Activated CD8-positive, alpha-beta memory T cell treated with anti-CD3 and anti-CD28 coated beads for 36 hours (primary cell): Measurements from ENCODE around the gene NDUFS6. TPM values are rescaled to one million over a fixed set of nuclear protein-coding genes. Genes with fewer than 3 reads are reported as not detected.

Experiments
- CTCF ChIA-PET: fragments of 350-600 bp; sonication (Branson Sonifier 250); formaldehyde crosslinking; loops from one replicate; lab custom pipeline; 2021; ENCODE audit warnings: antibody characterized with exemption; lab: Charles Lee
- POLR2A ChIA-PET: fragments of 350-600 bp; sonication (Branson Sonifier 250); formaldehyde crosslinking; loops from one replicate; lab custom pipeline; 2021; ENCODE audit warnings: antibody characterized with exemption; lab: Charles Lee
- total RNA-seq, 2 experiments: library from RNA; stranded (reverse); gene quantifications; one replicate each; pipeline ENCODE4 v1.2.3, GENCODE V29; 2021

Gene NDUFS6
- total RNA-seq, 2 experiments from 2014 or later, result 46.7 to 47.5 TPM

DNA sequence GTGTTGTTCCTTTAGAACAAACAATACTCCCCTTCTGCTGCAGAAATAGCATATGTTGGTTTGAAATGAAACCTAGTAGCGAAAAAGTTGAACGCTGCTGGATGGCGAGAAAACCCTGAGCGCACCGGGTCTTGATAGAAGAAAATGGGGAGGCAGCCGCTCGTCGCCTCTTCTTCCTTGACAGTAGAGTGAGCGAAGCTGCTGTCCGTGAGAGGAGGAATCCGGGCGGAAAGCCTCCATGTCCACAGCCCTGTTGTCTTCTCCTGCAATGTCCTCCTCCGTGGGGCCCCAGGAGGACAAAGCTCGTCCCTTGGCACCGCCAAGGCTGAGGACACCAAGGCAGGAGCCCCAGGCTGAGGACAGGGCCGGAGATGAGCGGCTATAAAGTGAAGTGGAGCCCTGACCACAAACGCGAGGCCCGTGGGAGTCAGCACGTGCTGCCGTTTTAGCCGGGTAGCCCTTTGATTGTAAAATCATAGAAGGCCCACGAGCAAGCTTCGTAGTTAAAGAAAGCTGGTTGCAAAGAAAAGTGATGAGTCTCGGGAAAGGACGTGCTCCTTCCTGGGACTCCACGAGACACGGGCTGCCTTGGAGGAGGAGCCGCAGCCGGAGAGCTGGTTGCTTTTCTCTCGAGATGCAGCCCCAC, 37.1 kb upstream of the NDUFS6 start:
- CTCF ChIA-PET, result interaction anchor here (0.9 kb wide), 1 partner anchor 9 kb away, joined by 4 read pairs; no protein-coding TSS in a partner anchor
- POLR2A ChIA-PET, result no interaction called here

- CTCF ChIA-PET, result interaction anchor here (0.6 kb wide), 1 partner anchor 254 kb away, joined by 3 read pairs; no protein-coding TSS in a partner anchor
- POLR2A ChIA-PET, result no interaction called here
These were observed 36.6 kb upstream of the NDUFS6 start for GRCh38 chr5:1764606-1764960.

- ChIA-PET POLR2A (no interaction called here), CTCF (interaction anchor here (0.6 kb wide), 1 partner anchor 253 kb away, joined by 3 read pairs; no protein-coding TSS in a partner anchor)
These were observed 35.9 kb upstream of the NDUFS6 start for GRCh38 chr5:1765141-1765879.

GRCh38 chr5:1765880-1766235, 35.3 kb upstream of the NDUFS6 start:
- POLR2A ChIA-PET, result no interaction called here
- CTCF ChIA-PET, result no interaction called here

- POLR2A ChIA-PET, result no interaction called here
- CTCF ChIA-PET, result no interaction called here
These were observed 33.5 kb upstream of the NDUFS6 start for GRCh38 chr5:1767524-1768282.

- CTCF ChIA-PET, result no interaction called here
These were observed 32.8 kb upstream of the NDUFS6 start for GRCh38 chr5:1768283-1769000.

DNA sequence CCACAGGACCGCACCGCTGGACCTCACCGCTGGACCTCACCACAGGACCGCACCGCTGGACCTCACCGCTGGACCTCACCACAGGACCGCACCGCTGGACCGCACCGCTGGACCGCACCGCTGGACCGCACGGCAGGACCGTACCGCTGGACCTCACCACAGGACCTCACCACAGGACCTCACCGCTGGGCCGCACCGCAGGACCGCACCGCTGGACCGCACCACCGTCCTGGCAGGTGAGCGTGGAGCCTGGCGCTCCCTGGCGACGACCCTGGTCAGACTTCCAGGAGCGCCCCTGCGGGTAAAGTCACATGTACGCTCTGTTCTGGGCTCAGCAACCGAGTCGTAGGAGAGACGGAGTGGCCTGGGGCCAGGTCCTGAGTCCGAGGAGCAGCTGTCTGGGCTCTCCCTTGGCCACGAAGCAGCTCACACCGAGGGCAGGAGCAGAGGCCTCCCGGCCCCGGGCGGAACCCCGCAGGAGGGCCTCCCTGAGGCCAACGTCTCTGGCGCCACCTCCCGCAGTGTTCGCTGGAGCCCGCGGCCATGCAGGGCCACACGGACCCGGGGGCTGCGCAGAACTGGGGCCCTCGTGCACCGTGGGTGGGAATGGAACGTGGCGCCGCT, 32.1 kb upstream of the NDUFS6 start:
- ChIA-PET POLR2A (no interaction called here), CTCF (no interaction called here)

More at GRCh38 chr5:1768283-1769000, 32.8 kb upstream of the NDUFS6 start:
- POLR2A ChIA-PET, result no interaction called here

- ChIA-PET CTCF (no interaction called here), POLR2A (no interaction called here)
These were observed 31.3 kb upstream of the NDUFS6 start for GRCh38 chr5:1769752-1770442.

DNA sequence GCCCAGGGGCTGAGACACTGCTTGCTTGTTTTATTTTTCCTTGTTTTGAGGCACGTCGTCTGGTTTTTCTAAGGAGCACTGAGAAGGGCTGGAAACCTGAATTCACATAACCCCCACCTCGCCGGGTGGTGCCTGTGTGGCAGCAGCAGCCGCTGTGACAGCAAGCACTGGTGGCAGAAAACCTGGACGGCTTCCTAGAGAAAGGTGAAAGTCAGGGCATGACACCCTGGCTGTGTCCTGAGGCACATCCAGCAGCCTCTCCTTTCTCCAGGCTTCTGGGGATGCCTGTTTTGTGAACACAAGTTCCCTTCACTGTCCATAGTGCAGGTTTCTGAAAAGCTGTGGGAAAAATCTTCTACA, 30.8 kb upstream of the NDUFS6 start:
- POLR2A ChIA-PET, result no interaction called here
- CTCF ChIA-PET, result no interaction called here

- CTCF ChIA-PET, result interaction anchor here (1.2 to 2.1 kb wide), 2 partner anchors 8 to 29 kb away, joined by 4 read pairs; partner anchors contain the start of gene MRPL36
- POLR2A ChIA-PET, result no interaction called here
These were observed 29.8 kb upstream of the NDUFS6 start for GRCh38 chr5:1771149-1772065.

DNA sequence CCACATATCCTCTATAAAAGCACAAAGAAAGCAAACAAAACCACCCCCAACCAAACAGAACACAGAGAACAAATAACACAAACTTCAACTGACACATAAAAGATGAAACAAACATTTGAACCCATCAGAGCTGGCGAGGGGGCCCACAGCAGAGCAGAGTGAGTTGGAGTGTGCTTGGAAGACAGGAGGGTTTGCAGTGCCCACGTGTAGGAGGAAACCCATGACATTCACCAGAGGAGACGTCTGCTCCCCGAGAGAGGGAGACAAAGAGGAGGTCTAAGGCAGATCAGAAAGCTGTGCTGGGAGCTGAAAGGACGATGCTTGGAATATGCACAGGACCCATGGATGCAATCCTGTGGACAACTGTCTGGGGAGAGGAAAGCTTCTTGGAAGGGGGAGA, 28.6 kb upstream of the NDUFS6 start:
- ChIA-PET CTCF (interaction anchor here (1.2 to 2.1 kb wide), 3 partner anchors 9 to 28 kb away, joined by 4 read pairs; partner anchors contain the start of gene MRPL36), POLR2A (no interaction called here)

GRCh38 chr5:1776831-1777230, 24.4 kb upstream of the NDUFS6 start:
- POLR2A ChIA-PET, result no interaction called here
- CTCF ChIA-PET, result no interaction called here

GRCh38 chr5:1777281-1778137, 23.7 kb upstream of the NDUFS6 start:
- CTCF ChIA-PET, result no interaction called here
- POLR2A ChIA-PET, result no interaction called here

DNA sequence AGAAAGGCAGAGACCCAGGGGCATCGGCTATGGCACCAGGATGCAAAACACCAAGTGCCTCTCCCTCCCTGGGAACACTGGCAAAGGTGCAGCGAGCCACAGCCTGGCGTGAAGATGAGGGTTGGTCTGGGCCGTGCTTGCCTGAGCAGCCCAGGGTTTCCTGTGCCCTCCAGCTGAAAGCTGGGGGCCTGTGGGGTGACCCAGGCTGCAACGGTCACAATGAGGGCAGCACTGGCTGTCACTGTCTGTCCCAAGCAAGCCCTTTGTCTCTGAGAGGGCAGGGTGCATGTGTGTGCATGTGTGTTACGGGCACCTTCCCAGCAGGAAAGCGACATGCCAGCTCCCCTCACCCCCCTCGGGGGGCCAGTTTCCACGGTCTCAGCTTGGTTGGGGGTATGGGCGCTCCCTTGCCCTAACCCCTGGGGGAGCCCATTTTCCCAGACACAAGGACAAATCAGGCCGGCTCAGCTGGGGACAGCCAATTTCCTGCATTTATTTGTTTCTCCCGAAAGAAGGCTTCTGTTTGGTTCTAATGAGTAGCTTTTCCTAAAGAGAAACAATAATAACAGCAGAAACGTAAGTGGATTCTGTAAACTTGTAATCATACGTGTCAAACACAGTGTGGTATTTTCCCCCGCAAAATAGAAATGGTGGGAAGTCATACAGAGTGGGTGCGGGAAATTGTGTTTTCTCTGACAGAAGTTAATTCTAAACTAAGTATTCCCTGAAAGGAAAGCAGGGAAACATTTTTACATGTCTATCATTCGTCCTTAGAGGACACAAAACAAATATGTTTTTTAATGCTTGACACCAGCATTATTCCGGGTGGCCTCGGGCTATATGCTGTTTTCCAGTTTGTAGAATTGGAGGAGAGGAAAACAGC, 22.8 kb upstream of the NDUFS6 start:
- ChIA-PET POLR2A (no interaction called here), CTCF (no interaction called here)

- CTCF ChIA-PET, result no interaction called here
- POLR2A ChIA-PET, result no interaction called here
These were observed 22.1 kb upstream of the NDUFS6 start for GRCh38 chr5:1779021-1779680.
